Astrocyte of the cerebellum (primary cell): Measurements from ENCODE around the gene BRWD1.
"Not testable (repeated sequence)": the region's sequence is repeated elsewhere in the genome, so short reads cannot be mapped to it uniquely, and the experiment has no call there.

ENCODE experiments used
- DNase-seq: peaks from one replicate; pipeline ENCODE4 v3.0.0-alpha.2; 2011; ENCODE audit warnings: low read depth
- H3K4me3 ChIP-seq: 2 replicates; pipeline ENCODE4 v1.5.1; 2011; ENCODE audit warnings: mild to moderate bottlenecking, low read depth, low read length, moderate library complexity
- CTCF ChIP-seq: IDR thresholded peaks from 2 replicates; pipeline ENCODE4 v1.5.1; 2012; ENCODE audit warnings: low read length, low read depth, moderate library complexity, mild to moderate bottlenecking; ENCODE audit errors: missing control alignments
- in situ Hi-C: cut with HindIII; loops from 2 replicates; pipeline ENCODE4 v1.10.0; 2017; ENCODE audit warnings: low sequenced_read_pairs

BRWD1 gene

GRCh38 chr21:39221282-39221996, 92.0 kb downstream of the BRWD1 start:
- no peak for DNase-seq
- in situ Hi-C loops, result no loop called here
- no peak for TF ChIP-seq CTCF
- no peak overlapping the region for H3K4me3 ChIP-seq

GRCh38 chr21:39220875-39221274, 92.6 kb downstream of the BRWD1 start:
- DNase-seq, in situ Hi-C loops: not testable (repeated sequence)

GRCh38 chr21:39220150-39220549, 93.3 kb downstream of the BRWD1 start:
- no peak for DNase-seq
- in situ Hi-C loops, result no loop called here
- no peak overlapping the region for H3K4me3 ChIP-seq
- TF ChIP-seq CTCF, result no peak

More at GRCh38 chr21:39220875-39221274, 92.6 kb downstream of the BRWD1 start:
- H3K4me3 ChIP-seq, result not testable (repeated sequence)

GRCh38 chr21:39218082-39218409, 95.4 kb downstream of the BRWD1 start:
- in situ Hi-C loops, result no loop called here
- H3K4me3 ChIP-seq, result no peak overlapping the region
- no peak for DNase-seq
- TF ChIP-seq CTCF, result no peak

GRCh38 chr21:39217356-39218081, 95.9 kb downstream of the BRWD1 start:
- no peak for TF ChIP-seq CTCF
- no peak for DNase-seq
- in situ Hi-C loops, result no loop called here
- no peak overlapping the region for H3K4me3 ChIP-seq

GRCh38 chr21:39216290-39216689, 97.1 kb downstream of the BRWD1 start:
- DNase-seq, result no peak
- H3K4me3 ChIP-seq, result no peak overlapping the region
- no peak for TF ChIP-seq CTCF
- in situ Hi-C loops, result no loop called here

GRCh38 chr21:39215078-39215477, 98.4 kb downstream of the BRWD1 start:
- no peak for DNase-seq
- no peak for TF ChIP-seq CTCF
- in situ Hi-C loops, result no loop called here
- H3K4me3 ChIP-seq, result no peak overlapping the region
